ENCODE results near the gene CAPNS2. TPM values are rescaled to one million over a fixed set of nuclear protein-coding genes. Genes with fewer than 3 reads are reported as not detected.

Gene CAPNS2
- total and polyA plus RNA-seq, 9 of the 15 experiments (the other 6 are each of a cell fraction or from before 2014, with no cell fraction given): 0.12 to 0.65 (median 0.24) TPM; not detected in 2

GRCh38 chr16:55552621-55553020 lies 13.9 kb upstream of the CAPNS2 start (continued):
- TF ChIP-seq ZNF133 (CRISPR knock-in tag; IDR thresholded peaks at IDR 0.05): no peak
- TF ChIP-seq, protein P1, sequence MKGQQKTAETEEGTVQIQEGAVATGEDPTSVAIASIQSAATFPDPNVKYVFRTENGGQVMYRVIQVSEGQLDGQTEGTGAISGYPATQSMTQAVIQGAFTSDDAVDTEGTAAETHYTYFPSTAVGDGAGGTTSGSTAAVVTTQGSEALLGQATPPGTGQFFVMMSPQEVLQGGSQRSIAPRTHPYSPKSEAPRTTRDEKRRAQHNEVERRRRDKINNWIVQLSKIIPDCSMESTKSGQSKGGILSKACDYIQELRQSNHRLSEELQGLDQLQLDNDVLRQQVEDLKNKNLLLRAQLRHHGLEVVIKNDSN (CRISPR knock-in tag; IDR thresholded peaks at IDR 0.05): no peak
- no peak for TF ChIP-seq TBL1XR1 (IDR thresholded peaks at IDR 0.05; ENCODE audit: low read length in 2 of 2)
- no peak for TF ChIP-seq GABPA (tag; conservative IDR thresholded peaks at IDR 0.05; ENCODE audit: low read depth)
- no peak for TF ChIP-seq ZNF140 (CRISPR knock-in tag; IDR thresholded peaks at IDR 0.05)
- TF ChIP-seq ZFP1 (CRISPR knock-in tag; IDR thresholded peaks at IDR 0.05): no peak
- TF ChIP-seq ZNF316 (IDR thresholded peaks at IDR 0.05): peak; percentile 92
- TF ChIP-seq, protein P2, sequence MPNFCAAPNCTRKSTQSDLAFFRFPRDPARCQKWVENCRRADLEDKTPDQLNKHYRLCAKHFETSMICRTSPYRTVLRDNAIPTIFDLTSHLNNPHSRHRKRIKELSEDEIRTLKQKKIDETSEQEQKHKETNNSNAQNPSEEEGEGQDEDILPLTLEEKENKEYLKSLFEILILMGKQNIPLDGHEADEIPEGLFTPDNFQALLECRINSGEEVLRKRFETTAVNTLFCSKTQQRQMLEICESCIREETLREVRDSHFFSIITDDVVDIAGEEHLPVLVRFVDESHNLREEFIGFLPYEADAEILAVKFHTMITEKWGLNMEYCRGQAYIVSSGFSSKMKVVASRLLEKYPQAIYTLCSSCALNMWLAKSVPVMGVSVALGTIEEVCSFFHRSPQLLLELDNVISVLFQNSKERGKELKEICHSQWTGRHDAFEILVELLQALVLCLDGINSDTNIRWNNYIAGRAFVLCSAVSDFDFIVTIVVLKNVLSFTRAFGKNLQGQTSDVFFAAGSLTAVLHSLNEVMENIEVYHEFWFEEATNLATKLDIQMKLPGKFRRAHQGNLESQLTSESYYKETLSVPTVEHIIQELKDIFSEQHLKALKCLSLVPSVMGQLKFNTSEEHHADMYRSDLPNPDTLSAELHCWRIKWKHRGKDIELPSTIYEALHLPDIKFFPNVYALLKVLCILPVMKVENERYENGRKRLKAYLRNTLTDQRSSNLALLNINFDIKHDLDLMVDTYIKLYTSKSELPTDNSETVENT (CRISPR knock-in tag; IDR thresholded peaks at IDR 0.05): no peak
- no peak for TF ChIP-seq ETV5 (CRISPR knock-in tag; IDR thresholded peaks at IDR 0.05; ENCODE audit: low read depth)
- no peak for TF ChIP-seq ZNF224 (CRISPR knock-in tag; IDR thresholded peaks at IDR 0.05)
- TF ChIP-seq JUND (IDR thresholded peaks at IDR 0.05; ENCODE audit: borderline replicate concordance, low read depth, low read length): peak; percentile 52; the same call in 1 of the 2 replicates
- TF ChIP-seq JUND (tag; IDR thresholded peaks at IDR 0.05; ENCODE audit: borderline replicate concordance, low read depth, low read length): no peak; the same call in 2 of the 3 replicates
- TF ChIP-seq POLR2H (tag; IDR thresholded peaks at IDR 0.05; ENCODE audit: low read depth): no peak
- no peak for TF ChIP-seq PTBP1 (IDR thresholded peaks at IDR 0.05; ENCODE audit: low read depth, low read length)
- no peak for TF ChIP-seq POLR2G (IDR thresholded peaks at IDR 0.05; ENCODE audit: low read depth, low read length)
- no peak for TF ChIP-seq CUX1 (CRISPR knock-in tag; IDR thresholded peaks at IDR 0.05)
- no peak for TF ChIP-seq SP2 (IDR thresholded peaks at IDR 0.05; ENCODE audit: extremely low read depth, low read depth, low read length, poor library complexity, severe bottlenecking)
- TF ChIP-seq, protein P3, sequence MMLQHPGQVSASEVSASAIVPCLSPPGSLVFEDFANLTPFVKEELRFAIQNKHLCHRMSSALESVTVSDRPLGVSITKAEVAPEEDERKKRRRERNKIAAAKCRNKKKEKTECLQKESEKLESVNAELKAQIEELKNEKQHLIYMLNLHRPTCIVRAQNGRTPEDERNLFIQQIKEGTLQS (IDR thresholded peaks at IDR 0.05): peak; percentile 36; the same call in 1 of the 2 replicates
- TF ChIP-seq, protein P3 (CRISPR knock-in tag; conservative IDR thresholded peaks at IDR 0.05): no peak

Measured in K562 (cell line).